Stimulated activated CD8-positive, alpha-beta memory T cell treated with anti-CD3 and anti-CD28 coated beads, Interleukin-15, amount 100 ng/mL, for 4 hours (primary cell): Measurements from ENCODE around the gene PTGR3.

Source experiments
- DNase-seq, 2 donors: peaks; one replicate each; pipeline ENCODE4 v3.0.0-alpha.2; 2020; ENCODE audit warnings: low read depth in 2 of 2

Gene PTGR3

DNA sequence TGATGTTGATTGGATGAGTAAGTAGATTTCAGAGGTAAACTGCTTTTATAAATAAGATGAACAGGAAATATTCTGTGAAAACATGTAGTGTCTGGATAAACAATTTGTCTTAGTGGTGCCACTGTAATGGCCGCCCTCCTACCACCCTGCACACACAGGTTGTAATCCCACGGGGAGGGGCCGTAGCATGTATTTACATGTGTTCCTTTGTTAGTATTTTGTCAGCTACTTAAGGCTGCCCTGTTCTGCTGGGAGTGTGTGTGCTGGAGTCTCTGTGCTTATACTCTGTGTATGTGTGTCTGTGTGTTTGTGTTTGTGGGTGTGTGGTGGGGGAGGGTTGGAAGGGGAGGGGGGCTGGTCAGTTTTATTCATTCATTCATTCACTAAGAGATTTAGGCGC, 6.7 kb upstream of the PTGR3 start:
- no peak for DNase-seq

DNA sequence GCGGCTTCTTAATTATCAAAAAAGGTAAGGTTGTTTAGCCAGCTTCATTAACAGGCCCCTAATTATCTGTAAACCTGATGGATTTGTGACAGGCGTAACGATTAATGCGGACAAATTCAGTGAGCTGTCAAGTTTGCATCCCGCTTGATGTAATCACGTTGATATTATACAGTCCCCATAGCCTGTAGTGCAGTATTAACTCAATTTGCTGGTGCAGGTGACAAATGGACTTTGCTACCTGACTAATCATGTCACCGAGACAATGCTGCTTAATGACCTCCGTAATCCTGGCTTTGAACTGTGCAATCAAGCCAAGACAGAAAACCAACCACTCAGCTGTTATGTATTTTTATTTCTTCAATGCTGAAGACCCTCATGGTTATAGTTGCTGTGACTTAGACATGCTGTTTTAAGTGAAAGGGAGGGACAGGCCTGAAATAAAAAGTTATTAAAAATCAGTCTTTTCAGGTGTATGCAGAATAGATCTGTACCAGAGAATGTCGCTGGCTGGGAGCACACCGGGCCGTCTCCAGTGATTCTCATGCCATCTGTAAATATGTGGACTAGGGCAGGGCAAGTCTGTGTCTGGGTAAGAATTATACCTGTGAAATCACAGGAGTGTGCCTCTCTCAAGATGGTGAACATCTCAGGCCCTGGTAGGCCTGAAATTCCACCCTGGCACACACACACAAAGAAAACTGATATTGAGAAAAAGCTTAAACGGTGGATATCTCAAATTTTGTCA, 6.0 kb upstream of the PTGR3 start:
- no peak for DNase-seq

DNA sequence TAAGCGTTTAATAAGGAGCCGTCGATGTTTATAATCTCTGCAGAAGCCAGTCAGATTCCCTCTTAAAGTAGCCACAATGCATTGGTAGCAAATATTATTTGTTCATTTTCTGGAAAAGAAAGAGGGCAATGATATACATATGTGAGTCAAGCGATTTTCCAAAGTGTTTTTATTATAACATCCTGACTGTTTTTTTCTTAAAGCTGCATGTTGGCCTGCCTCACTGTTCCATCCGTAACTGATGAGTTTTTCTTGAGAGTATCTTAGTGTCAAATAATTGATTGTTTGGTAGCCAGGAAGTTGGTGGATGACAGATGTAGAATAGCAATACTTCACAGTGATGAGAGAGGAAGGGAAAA, 5.4 kb upstream of the PTGR3 start:
- DNase-seq = no peak

DNA sequence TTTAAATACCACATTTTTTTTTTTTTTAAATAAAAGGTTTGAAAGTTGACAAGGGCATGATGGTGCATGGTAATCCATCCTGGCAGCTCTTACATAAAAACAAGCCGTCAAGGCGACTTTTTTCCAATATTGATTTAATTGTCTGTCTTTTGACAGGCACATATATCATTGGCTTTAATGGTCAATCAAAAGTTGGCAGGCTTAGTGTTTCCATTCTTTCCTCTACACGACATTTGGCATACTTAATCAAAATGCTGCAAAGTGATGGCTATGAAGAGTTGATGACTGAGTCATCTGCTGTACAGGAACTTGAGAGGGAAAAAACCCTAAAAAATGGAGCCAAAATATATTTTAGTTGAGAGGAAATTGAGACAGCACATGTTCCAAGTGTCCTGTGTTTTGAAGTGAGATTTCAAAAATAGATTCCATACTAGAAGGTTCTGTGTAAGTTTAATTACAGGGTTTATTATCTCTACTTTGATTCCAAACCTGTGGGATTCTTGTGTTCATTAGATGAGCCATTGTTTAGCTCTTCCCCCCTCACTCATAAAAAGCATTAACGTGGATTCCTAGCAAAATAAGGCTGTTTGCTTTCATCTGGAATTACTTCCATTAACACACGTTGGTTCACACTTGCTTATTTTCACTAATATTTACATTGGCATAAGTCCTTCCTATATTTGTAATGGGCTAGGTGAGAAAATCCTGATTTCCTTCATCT, 4.8 kb upstream of the PTGR3 start:
- no peak for DNase-seq

DNA sequence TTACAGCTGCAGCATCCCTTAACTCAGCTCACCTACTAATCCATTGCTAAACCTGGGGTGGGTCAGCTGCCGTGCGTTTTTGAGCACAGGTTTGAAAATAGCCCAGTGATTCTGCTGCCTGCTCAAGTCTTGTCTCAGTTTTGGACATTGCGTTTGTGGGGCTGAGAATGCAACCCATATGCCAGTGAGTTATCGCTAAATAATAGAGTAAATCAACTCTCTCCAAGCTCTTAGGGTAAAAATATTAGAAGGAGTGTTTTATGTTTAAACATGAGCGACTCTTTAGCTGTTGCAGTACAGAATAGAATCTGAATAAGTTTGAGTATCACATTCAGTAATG, 3.8 kb upstream of the PTGR3 start:
- no peak for DNase-seq

DNA sequence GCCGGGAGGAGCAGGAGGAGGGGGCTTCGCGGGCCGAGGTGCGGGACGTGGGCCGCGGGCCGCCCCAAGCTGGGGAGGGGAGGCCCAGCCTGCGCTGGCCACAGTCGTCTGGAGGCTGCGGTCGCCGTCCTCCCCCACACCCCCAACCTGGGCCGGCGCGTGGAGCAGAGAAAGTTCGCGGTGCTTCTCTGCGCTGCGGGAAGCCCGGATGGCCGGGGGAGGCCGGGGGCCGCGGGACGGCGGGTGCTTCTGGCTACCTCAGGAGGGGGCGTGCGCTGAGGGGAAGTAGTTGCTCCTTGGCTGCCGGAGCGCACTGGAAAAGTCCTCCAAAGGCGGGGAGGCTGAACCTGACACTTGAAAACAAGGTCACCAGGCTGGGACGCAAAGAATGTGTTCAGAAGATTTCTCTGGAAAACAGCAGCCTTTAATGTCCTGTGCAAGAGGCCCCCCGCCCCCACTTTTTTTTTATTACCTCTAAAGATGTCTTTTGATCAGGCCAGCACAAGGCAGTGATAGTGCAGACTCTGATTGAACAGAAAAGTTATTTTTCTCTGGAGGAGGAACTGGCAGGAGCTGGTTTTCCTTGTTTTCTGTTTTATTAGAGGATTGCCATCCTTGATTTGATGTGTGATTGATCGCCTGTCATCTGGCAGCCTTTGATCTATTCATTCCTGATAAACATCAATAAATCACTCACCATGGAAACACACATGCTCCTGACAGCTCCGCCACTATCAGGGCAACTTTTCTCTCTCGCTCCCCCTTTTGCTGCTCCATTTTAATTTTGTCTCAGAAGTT, 3.2 kb upstream of the PTGR3 start:
- no peak for DNase-seq

DNA sequence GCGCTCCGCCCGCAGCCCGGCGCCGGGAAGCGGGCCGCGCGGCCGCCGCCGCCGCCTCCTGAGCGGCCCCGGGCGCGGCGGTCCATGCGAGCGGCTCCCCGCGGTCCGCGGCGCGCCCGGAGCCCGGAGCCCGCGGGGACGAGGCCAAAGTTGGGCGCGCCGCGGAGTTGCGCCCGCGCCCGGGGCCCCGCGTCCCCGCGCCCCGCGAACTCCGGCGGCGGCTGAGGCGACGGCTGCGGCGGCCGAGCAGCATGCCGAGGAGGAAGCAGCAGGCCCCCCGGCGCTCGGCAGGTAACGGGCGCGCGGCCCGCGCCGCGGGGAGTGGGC, 2.6 kb upstream of the PTGR3 start:
- no peak for DNase-seq

DNA sequence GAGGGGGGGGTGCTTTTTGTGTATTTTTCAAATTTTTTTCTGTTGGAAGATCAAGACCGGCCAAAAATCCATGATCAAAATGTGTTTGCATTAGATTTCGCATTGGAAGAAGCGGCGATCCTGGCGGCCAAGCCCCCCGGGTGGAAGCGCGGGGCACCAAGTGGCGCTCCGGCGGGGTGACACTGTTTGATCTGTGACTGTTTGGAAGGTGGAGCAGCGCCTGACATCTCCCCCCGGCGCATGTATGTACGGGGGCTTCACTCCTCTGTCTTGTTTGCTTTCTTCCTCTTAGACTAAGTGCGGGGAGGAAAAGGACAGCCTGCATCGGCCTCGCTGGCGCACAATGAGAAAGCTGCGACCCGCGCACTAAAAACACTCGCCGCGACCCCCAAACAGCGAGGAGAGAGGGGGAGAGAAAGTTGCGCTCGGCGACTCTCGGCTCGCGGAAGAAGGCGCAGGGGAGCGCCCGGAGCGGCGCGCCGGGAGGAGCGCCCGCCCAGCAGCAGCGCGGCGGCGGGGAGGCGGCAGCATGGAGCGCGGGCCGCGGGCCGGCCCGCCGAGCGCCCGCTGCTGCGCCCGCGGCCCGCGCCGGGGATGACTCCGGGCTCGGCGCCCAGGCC, 2.2 kb upstream of the PTGR3 start:
- no peak for DNase-seq

DNA sequence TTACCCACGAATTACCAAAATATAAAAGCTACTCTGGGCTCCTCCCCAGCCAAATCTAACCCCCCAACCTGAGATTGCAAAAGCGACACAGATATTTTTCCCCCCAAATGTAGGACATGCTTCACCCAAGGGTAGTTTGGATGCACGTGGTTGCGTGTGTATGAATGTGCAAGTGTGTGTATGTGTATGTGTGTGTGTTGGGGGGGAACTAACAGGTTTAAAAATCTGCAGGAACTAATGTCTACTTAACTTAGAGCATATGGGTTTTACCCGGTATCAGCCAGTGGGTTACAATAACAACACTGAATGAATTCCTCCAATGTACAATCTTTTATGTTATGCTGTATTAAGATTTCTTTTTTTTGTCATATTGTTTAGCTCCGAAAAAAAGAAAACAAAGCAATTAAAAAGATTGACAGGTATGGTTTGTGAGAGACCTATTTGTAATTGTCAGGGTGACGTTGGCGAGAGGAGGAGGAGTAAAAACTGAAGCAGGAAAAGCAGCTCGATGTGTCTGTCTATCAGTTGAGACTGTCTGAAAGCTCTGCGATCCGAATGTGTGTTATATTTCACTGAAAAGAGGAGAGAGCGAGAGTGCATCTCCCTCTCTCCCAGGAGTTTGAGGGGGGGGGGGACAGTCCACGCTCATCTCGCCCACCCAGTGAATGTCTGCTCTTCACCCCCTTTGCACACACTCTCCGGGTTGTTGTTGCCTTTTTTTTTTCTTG, 1.5 kb upstream of the PTGR3 start, which contains the start of gene TSHZ1:
Gene TSHZ1, plus strand, starts transcription at position 524 of the 728 bp plus-strand sequence. CDS start 1,080 bp downstream, outside the sequence.
- DNase-seq = no peak

DNA sequence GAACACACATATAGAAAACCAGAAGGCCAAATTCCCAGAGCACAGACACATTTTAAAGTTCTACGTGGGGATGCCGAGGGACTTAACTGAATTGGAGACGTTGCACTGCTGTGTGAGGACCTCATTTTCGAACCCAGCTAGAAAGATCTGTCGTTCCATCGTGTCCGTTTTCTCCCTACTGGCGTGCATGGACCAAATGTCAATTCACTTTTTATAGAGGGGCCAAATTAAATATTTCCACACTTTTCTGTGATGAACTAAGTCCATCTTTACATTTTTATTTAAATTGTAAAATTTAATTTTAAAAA, 966 bp upstream of the PTGR3 start:
- no peak for DNase-seq

DNA sequence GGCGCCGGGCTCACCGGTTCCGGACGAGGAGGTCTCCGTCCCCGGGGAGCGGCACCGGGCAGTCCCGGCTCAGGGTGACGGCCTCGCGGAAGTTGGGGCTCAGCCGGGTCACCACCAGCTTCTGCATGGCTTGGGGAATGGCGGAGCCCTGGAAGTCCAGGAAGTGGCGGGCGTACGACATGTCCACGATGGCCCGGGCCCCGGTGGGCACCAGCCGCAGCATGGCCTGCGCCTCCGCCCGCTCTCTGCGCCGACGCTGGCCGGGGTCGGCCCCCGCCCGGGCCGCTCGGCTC, 157 bp downstream of the PTGR3 start:
- DNase-seq = no peak

DNA sequence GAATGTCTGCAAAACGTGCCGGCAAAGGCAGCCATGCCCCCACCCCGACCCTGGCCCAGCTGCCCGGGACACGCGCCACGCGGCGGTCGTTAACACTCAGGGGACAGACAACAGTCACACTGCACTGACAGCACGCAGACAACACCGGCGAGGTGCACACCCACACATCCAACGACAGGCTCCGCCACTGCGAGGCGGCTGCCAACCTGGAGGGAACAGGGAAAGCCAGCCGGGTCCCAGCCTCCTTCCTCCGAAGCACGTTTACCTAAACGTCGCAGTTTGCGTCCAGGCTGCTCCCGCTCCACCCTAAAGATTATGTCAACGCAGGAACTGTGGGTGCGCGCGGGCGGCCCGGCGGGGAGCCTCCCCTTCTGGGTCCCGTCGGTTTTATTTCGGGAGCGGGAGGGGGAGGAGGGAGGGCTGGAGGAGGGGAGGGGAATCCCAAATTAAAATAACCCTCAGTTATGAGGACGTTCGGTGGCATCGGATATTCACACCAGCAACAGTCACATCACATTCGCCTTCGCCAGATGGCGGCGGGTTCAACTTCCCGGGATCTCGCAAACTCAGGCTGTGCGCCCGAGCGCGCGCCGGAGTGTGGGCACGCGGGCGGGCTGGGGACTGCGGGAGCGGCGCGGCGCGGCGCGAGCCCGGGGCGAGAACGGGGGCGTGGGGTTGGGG, 644 bp downstream of the PTGR3 start:
- DNase-seq = peak in 1 of 2 donors; percentile 17

DNA sequence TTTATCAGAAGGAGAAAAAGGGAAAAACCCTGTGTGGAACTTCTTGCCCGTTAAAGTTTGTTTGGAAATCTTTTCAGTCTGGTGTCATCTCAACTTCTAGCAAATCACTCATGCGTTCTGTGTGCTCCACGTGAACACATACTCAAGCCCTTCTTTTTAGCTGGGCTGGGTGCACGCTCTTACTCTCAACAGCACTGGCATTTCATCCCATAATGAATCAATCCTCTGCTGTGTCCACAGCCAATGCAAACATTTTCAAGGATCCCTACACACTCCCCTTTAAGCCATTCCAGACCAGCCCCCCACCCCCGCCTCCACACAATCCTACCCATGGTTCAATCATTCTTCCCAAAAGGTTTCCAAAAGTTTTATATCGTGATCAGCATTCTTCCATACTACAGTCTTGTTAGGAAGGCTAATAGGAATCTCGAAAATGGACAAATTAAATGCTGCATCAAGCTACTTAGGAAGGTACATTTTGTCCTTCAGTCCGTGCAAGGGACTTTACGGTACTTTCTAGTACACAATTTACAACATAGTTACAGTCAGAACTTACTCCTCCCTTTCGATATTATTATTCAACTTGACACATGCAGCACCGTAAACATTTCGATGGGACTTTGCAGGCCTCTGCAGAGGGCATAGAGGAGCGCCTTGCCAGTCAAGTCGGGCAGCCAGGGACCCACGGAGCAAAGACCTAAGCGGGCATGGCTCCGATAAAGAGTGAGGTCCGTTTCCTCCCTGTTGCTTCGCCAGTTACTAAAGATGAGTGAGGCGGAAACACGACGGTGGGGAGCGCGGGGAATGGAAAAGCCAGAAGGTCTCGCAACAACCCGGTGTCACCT, 1.4 kb downstream of the PTGR3 start:
- no peak for DNase-seq

DNA sequence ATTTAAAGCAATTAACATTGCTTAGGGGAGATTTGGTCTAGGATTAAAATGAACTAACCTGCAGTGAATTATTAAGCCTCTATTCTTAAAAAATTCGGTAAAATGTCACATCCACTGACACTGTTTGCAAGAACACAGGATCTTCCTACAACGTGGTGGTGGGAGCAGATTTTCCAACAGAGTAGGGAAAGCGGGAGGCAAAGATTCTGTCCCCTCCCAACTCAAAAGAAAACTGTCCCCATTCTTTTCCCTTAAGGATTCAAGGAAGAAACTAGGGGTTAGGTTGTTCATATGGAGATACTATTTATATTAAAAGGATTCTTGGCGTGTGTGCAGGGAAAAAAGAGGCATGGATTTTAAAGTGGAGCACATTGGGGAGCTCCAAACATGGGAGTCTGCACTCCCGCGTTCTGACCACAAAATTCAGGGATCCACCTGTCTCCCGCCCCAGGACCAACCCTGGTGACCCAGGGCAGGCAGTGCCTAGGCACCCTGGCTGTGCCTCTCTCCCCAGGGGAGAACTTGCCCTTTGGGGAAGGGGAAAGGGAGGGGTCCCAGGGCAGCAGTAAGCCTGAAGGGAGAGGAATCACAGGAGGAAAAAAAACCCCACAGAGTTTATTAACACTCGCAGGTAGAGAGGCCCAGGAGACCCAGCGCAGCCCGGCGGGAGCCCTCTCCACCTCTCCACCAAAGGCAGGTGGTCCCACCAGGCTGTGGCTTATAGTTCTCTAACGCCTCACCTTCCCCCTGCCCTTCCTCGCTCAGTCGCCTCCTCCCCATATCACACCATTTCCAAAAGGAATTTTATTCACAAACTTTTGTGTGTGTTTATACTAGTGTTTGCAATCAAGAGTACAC, 2.3 kb downstream of the PTGR3 start:
- DNase-seq = no peak

DNA sequence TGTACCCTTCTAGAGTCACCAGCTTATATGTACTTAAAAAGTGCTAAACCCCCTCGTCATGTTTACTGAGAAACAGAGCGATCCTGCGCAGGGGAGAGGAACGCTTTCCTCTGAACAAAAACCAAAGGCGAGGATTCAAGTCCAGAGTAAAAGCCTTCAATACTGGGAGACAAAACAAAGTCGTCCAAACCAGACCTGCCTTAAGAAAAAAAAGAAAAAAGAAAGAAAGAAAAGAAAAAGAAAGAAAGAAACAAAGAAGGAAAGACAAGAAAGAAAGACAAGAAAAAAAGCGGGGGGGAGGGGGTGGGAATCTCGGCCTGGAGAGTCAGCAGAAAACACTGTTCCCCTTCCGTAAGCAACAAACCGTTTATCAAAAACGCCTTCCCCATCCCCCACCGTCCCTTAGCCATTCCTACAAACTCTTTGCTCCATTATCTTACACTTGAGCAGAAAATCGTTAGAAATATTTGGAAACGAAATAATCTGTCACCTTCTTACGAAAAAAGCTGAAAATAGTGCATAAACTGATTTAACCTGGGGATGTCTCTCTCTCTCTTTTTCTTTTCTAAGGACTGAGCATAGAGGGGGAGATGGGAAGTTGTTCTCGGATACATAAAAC, 3.3 kb downstream of the PTGR3 start:
- DNase-seq = no peak

DNA sequence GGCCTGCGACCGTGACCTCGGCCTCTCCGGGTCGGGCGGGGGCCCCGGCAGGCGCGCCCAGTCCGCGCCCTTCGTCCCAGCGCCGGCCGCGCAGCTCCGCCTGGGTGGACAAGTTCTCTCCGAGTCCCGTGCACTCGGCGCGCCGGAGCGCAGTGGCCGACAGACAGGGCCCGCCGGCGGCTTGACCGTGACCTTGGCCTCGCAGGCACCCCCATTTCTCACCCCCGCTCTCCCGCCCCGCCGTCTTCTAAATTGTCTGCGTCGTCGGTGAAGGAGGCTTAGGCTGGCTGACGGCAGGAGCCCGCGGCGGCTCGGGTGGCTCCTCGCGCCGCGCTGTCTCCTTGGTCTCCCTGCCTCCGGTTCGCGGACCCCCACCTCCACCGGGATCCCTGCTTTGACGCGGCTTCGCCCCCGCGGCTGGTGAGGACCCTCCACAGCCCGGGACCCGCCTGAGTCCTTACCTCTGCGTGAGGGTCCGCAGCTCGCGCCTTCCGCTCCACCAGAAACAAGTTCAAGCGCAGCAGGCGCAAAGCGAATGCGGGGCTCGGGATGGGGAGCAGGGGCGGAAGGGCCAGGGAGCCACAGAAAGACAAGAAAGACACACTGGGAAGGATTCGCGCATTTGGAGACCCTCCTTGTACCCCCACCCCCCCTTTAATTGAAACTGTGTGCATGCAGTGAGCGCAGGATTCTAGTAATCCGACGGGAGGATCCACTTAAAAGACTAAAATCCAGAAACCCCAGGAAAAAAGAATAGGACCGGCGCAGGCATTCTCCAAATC, 4.0 kb downstream of the PTGR3 start:
- DNase-seq = no peak

DNA sequence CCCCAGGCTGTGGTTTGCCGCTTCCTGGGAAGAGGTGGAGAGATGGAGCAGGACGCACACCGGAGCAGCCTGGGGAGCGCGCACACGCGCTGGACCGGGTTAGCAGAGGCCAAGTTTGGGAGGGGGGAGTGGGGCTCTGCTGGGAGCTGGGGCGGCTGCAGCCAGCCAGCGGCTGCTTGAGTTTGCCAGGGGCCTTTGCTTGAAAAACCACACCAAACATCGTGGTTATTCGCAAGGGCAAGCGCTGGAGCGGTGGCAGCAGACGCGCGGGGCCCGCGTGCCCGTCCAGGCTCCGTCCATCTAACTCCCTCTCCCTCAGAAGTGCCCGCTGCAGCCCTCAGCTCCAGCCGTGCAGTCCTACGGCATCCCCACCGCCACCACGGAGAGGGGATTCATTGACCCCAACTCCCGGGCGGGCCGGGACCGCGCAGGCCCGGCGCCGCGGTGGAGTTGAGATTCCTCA, 4.6 kb downstream of the PTGR3 start:
- DNase-seq = no peak
